PFSK-1 (cell line): Measurements from ENCODE around the gene RBP3.

Experiments used
- FOXP2 ChIP-seq: optimal IDR thresholded peaks from 2 replicates; pipeline ENCODE3; 2011; ENCODE audit warnings: borderline replicate concordance, control low read depth, inconsistent platforms; ENCODE audit not compliant: insufficient read depth; ENCODE audit errors: extremely low read length, extremely low read depth
- POLR2AphosphoS5 ChIP-seq: IDR thresholded peaks from 2 replicates; pipeline ENCODE4 v1.6.1; 2012; ENCODE audit warnings: low read depth, mild to moderate bottlenecking, control low read depth, low read length, moderate library complexity
- REST ChIP-seq, 2 experiments: IDR thresholded peaks; 2 replicates each; pipeline versions ENCODE4 v1.6.1 to v1.8.0; 2011 to 2012; ENCODE audit warnings: low read depth in 2 of 2, low read length in 2 of 2, control low read depth in 1 of 2, inconsistent platforms in 1 of 2, mild to moderate bottlenecking in 1 of 2, moderate library complexity in 1 of 2; ENCODE audit not compliant: insufficient read depth in 1 of 2
- SIN3A ChIP-seq: IDR thresholded peaks from 2 replicates; pipeline ENCODE4 v1.6.1; 2012; ENCODE audit warnings: mild to moderate bottlenecking, low read length, moderate library complexity, borderline replicate concordance; ENCODE audit not compliant: insufficient read depth
- TAF1 ChIP-seq: IDR thresholded peaks from 2 replicates; pipeline ENCODE4 v1.6.1; 2012; ENCODE audit warnings: low read length, control low read depth, borderline replicate concordance; ENCODE audit not compliant: insufficient read depth

RBP3 gene

DNA sequence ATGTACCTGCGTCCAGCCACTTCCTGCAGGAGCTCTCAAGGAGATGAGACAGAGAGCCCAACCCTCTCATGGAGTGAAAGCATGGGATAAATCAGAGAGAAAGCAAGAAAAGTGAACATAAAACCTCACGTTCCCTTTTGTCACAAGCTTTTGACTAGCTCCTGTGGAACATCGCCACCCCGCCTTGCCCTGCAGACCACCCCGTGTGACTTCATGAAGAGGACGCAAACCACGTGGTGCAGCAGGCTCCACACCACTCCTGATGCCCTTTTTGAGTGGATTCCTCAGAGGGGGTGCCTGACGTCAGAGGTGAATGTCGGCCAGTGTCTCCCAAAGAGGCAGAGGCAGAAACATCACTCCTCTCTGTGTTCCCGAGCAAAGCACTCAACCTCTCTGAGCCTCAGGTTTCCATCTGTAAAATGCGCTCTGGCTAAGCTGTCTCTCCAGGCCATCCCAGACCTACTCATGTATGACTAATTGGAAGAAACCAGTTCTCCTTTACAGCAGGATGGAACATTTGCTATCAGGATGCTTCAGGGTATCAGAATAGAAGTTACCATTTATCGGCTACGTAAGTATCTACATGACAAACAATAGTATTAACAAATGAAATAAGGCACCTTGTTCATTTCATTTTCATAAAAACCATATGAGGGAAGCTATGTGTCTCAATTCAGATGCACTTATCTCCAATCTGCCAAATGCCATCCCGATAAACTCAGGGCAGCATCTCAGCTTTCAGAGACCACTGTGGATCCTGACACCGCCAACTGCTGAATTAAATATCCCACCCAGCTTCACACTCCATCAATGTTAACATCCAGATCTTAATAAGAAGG is 30.7 kb downstream of the RBP3 start:
- no peak for TF ChIP-seq REST (IDR thresholded peaks at IDR 0.05; ENCODE audit: insufficient read depth in 1 of 2, low read depth in 2 of 2, low read length in 2 of 2)
- TF ChIP-seq POLR2AphosphoS5 = no peak

DNA sequence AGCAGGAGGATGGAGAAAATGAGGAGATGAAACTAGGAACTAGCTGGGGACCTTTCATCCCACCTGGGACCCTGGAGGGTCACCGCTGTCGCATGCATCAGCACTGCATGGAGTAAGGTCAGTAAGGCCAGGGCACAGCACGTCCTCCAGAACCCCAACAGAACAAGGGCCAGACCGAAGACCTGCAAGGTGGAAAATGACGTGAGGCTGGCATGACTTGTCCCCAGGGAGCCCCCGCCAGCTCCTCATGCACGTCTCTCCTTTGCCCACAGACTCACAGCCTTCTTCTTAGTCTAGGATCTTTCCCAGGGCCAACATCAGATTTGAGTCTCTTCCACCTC is 31.3 kb downstream of the RBP3 start:
- TF ChIP-seq FOXP2 (no peak), TAF1 (no peak), SIN3A (no peak), REST (IDR thresholded peaks at IDR 0.05; ENCODE audit: insufficient read depth in 1 of 2, low read depth in 2 of 2, low read length in 2 of 2) (no peak), POLR2AphosphoS5 (no peak)

- TF ChIP-seq SIN3A (no peak), REST (IDR thresholded peaks at IDR 0.05; ENCODE audit: insufficient read depth in 1 of 2, low read depth in 2 of 2, low read length in 2 of 2) (no peak), TAF1 (no peak), POLR2AphosphoS5 (no peak), FOXP2 (no peak)
Observed at GRCh38 chr10:47379901-47380300, 31.7 kb downstream of the RBP3 start.

- TF ChIP-seq TAF1 (no peak), FOXP2 (no peak), SIN3A (no peak), POLR2AphosphoS5 (no peak), REST (IDR thresholded peaks at IDR 0.05; ENCODE audit: insufficient read depth in 1 of 2, low read depth in 2 of 2, low read length in 2 of 2) (no peak)
Observed at GRCh38 chr10:47380341-47381102, 32.4 kb downstream of the RBP3 start.
